OCI-LY1 (cell line): ENCODE measurements around the gene CDKAL1.

Experiments used
- H2AFZ ChIP-seq: fragments of 200-600 bp; sonication (generic), shearing (Covaris generic); 2 replicates; pipeline ENCODE4 v1.6.0; 2014; ENCODE audit warnings: antibody characterized with exemption, mild to moderate bottlenecking, low read length
- H3F3A ChIP-seq: fragments of 200-600 bp; sonication (generic), shearing (Covaris generic); 2 replicates; pipeline ENCODE4 v1.6.0; 2014; ENCODE audit warnings: mild to moderate bottlenecking, antibody characterized with exemption, low read length, moderate library complexity; ENCODE audit not compliant: insufficient read depth
- H3K27ac ChIP-seq: fragments of 200-600 bp; sonication (generic); 2 replicates; pipeline ENCODE4 v1.5.1; 2014; ENCODE audit warnings: low read length, mixed run types, mild to moderate bottlenecking, low read depth; ENCODE audit not compliant: poor library complexity, severe bottlenecking
- H3K27me3 ChIP-seq: fragments of 200-600 bp; sonication (generic); 2 replicates; pipeline ENCODE4 v1.6.0; 2014; ENCODE audit warnings: antibody characterized with exemption, mild to moderate bottlenecking, low read length, moderate library complexity; ENCODE audit not compliant: insufficient read depth
- H3K36me3 ChIP-seq: fragments of 200-600 bp; sonication (generic); 2 replicates; pipeline ENCODE4 v1.6.1; 2014; ENCODE audit warnings: mild to moderate bottlenecking, antibody characterized with exemption, low read length, moderate library complexity, mixed read lengths; ENCODE audit not compliant: insufficient read depth
- H3K4me1 ChIP-seq: fragments of 200-600 bp; sonication (generic); 2 replicates; pipeline ENCODE4 v1.5.1; 2014; ENCODE audit warnings: mild to moderate bottlenecking, low read length, moderate library complexity; ENCODE audit not compliant: insufficient read depth, severe bottlenecking
- H3K4me2 ChIP-seq: fragments of 200-600 bp; sonication (generic), shearing (Covaris generic); 2 replicates; pipeline ENCODE4 v1.6.1; 2014; ENCODE audit warnings: low read length
- H3K4me3 ChIP-seq: fragments of 200-600 bp; sonication (generic); 2 replicates; pipeline ENCODE4 v1.5.1; 2014; ENCODE audit warnings: low read length, low read depth, mild to moderate bottlenecking, mixed read lengths; ENCODE audit not compliant: poor library complexity, severe bottlenecking
- H3K79me2 ChIP-seq: fragments of 200-600 bp; shearing (Covaris generic); 2 replicates; pipeline ENCODE4 v1.6.1; 2016; ENCODE audit warnings: mixed run types, low read length, mixed read lengths; ENCODE audit not compliant: insufficient read depth
- H3K9ac ChIP-seq: fragments of 200-600 bp; sonication (generic), shearing (Covaris generic); 2 replicates; pipeline ENCODE4 v1.6.1; 2014; ENCODE audit warnings: mild to moderate bottlenecking, low read length, mixed read lengths
- H3K9me2 ChIP-seq: fragments of 200-600 bp; sonication (generic), shearing (Covaris generic); 2 replicates; pipeline ENCODE4 v1.6.1; 2014; ENCODE audit warnings: low read depth, mild to moderate bottlenecking, low read length, mixed read lengths
- H3K9me3 ChIP-seq: fragments of 200-600 bp; shearing (Covaris generic); 2 replicates; pipeline ENCODE4 v1.6.1; 2014; ENCODE audit warnings: low read length, mixed read lengths
- H4K20me1 ChIP-seq: fragments of 200-600 bp; sonication (generic), shearing (Covaris generic); 2 replicates; pipeline ENCODE4 v1.6.0; 2016; ENCODE audit warnings: mild to moderate bottlenecking, low read length; ENCODE audit not compliant: insufficient read depth
- EZH2 ChIP-seq: fragments of 200-600 bp; sonication (generic), shearing (Covaris generic); IDR thresholded peaks from 2 replicates; pipeline ENCODE4 v1.8.0; 2017; ENCODE audit warnings: borderline replicate concordance, mixed run types, mild to moderate bottlenecking, antibody characterized with exemption, low read length, moderate library complexity, mixed read lengths
- TF ChIP-seq, protein P1 (sequence below): fragments of 200-600 bp; sonication (generic), shearing (Covaris generic); IDR thresholded peaks from 2 replicates; pipeline ENCODE4 v1.5.1; 2017; ENCODE audit warnings: mild to moderate bottlenecking, antibody characterized with exemption, low read length, moderate library complexity, mixed read lengths

CDKAL1 gene

GRCh38 chr6:21265730-21266044 is 731.4 kb downstream of the CDKAL1 start:
- Histone ChIP-seq H3K27me3 (no peaks in the 10 kb centered on the region), H2AFZ (no peak overlapping the region), H3K27ac (no peak overlapping the region), H3K79me2 (no peaks in the 10 kb centered on the region), H3K36me3 (no peaks in the 10 kb centered on the region), H3K4me1 (no peaks in the 10 kb centered on the region), H3K4me2 (no peak overlapping the region), H3K4me3 (no peak overlapping the region), H4K20me1 (no peaks in the 10 kb centered on the region), H3K9me3 (no peaks in the 10 kb centered on the region), H3F3A (no peaks in the 10 kb centered on the region), H3K9me2 (no peaks in the 10 kb centered on the region), H3K9ac (no peak overlapping the region)
- no peak for TF ChIP-seq EZH2
- TF ChIP-seq, protein P1, sequence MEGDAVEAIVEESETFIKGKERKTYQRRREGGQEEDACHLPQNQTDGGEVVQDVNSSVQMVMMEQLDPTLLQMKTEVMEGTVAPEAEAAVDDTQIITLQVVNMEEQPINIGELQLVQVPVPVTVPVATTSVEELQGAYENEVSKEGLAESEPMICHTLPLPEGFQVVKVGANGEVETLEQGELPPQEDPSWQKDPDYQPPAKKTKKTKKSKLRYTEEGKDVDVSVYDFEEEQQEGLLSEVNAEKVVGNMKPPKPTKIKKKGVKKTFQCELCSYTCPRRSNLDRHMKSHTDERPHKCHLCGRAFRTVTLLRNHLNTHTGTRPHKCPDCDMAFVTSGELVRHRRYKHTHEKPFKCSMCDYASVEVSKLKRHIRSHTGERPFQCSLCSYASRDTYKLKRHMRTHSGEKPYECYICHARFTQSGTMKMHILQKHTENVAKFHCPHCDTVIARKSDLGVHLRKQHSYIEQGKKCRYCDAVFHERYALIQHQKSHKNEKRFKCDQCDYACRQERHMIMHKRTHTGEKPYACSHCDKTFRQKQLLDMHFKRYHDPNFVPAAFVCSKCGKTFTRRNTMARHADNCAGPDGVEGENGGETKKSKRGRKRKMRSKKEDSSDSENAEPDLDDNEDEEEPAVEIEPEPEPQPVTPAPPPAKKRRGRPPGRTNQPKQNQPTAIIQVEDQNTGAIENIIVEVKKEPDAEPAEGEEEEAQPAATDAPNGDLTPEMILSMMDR: no peak

DNA sequence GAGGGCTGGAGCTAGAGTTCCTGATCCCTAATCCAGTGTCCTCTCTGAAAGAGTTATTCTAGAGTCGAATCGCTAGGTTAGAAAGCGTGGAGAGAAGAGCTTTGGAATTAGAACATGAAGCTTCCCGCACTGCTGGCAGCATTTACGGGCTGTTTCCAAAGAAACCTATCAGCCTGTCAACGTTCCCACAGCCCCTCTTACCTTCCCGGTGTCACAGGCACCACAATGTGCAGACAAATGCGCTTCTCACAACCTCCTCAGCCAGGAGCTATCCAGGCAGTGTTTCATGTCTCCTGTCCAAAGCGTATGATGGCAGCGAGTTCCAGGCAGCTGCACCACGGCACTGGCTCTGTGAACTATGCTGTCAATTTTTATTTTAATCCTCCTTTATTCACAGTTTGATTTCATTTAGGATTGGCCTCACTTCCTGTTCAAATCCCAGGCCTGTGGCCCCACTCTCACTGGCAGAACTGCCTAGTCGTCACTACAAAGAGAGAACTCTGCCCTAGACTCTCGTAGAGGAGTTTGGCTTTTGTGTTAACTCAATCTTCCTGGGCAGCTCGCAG is 736.5 kb downstream of the CDKAL1 start:
- no peaks in the 10 kb centered on the region for H3K9me3 ChIP-seq
- H3K27ac ChIP-seq: no peak overlapping the region
- H2AFZ ChIP-seq: no peak overlapping the region
- no peak overlapping the region for H3K4me2 ChIP-seq
- no peaks in the 10 kb centered on the region for H3K4me1 ChIP-seq
- no peaks in the 10 kb centered on the region; the same call in 1 of the 2 replicates for H3K27me3 ChIP-seq
- TF ChIP-seq, protein P1: no peak
- TF ChIP-seq EZH2: no peak
- H3K4me3 ChIP-seq: no peak overlapping the region
- no peaks in the 10 kb centered on the region for H4K20me1 ChIP-seq
- no peaks in the 10 kb centered on the region for H3K79me2 ChIP-seq
- H3K9me2 ChIP-seq: no peaks in the 10 kb centered on the region
- no peak overlapping the region for H3K9ac ChIP-seq
- H3F3A ChIP-seq: no peaks in the 10 kb centered on the region
- no peaks in the 10 kb centered on the region for H3K36me3 ChIP-seq

DNA sequence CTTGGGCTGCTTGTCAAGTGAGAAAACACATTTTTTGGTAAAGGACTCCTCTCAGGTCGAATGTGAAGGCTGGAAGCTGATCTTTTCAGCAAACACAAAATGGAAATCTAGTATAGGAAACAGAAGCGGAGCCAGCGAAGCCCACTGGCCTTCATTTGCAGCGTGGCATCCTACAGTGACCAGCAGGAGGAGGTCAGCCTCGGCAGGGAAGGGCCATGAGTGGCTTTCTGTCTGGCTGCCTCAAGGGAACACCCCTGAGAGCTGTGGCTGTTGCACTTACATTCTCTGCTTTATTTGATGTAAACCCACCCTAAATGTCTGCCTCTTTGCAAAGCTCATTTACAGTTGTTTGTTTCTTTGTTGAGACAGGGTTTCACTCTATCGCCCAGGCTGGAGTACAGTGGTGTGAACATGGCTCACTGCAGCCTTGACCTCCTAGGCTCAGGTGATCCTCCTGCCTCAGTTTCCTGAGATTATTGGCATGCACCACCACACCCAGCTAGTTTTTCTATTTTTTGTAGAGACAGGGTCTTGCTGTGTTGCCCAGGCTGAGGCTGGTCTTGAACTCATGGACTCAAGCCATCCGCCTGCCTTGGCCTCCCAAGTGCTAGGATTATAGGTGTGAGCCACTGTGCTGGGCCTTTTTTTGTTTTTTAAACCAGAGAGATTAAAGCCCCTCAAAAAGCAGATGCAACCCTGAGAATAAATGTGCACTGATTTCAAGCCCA is 737.3 kb downstream of the CDKAL1 start:
- Histone ChIP-seq H3K4me1 (no peaks in the 10 kb centered on the region), H3K4me3 (no peak overlapping the region), H3K27me3 (no peaks in the 10 kb centered on the region; the same call in 1 of the 2 replicates), H3K9ac (no peak overlapping the region), H3K79me2 (no peaks in the 10 kb centered on the region), H4K20me1 (no peaks in the 10 kb centered on the region), H3K27ac (no peak overlapping the region), H3F3A (no peaks in the 10 kb centered on the region), H3K4me2 (no peak overlapping the region), H3K9me2 (no peaks in the 10 kb centered on the region), H3K36me3 (no peaks in the 10 kb centered on the region), H2AFZ (no peak overlapping the region), H3K9me3 (no peaks in the 10 kb centered on the region)
- TF ChIP-seq, protein P1: no peak
- TF ChIP-seq EZH2: no peak
